HFFc6 (cell line): Measurements from ENCODE around the gene DRP2. TPM values are rescaled to one million over a fixed set of nuclear protein-coding genes. Genes with fewer than 3 reads are reported as not detected.

ENCODE experiments used
- DNase-seq: peaks from one replicate; pipeline ENCODE4 v3.0.0-alpha.2; 2018
- H3K27ac Mint-ChIP-seq: 2 replicates; pipeline ENCODE4 v1.8.0; 2020; ENCODE audit warnings: mild to moderate bottlenecking, mixed read lengths
- H3K27me3 Mint-ChIP-seq: 2 replicates; pipeline ENCODE4 v1.8.0; 2021; ENCODE audit warnings: mild to moderate bottlenecking, moderate library complexity, mixed read lengths; ENCODE audit not compliant: insufficient read depth
- H3K36me3 Mint-ChIP-seq: 2 replicates; pipeline ENCODE4 v1.8.0; 2021; ENCODE audit warnings: low read depth, mixed read lengths
- H3K4me1 Mint-ChIP-seq: 2 replicates; pipeline ENCODE4 v1.8.0; 2020; ENCODE audit warnings: low read depth, mixed read lengths
- H3K4me3 Mint-ChIP-seq: 2 replicates; pipeline ENCODE4 v1.8.0; 2020; ENCODE audit warnings: mild to moderate bottlenecking, moderate library complexity, mixed read lengths
- H3K9me3 Mint-ChIP-seq: 2 replicates; pipeline ENCODE4 v1.8.0; 2020; ENCODE audit warnings: mild to moderate bottlenecking, mixed read lengths
- CTCF ChIP-seq: fragments of 200-600 bp; sonication (generic); IDR thresholded peaks from 2 replicates; pipeline ENCODE4 v1.5.0; 2021; ENCODE audit warnings: antibody characterized with exemption, mild to moderate bottlenecking
- total RNA-seq, 6 experiments: library from RNA; stranded (reverse); fragmentation: NEBNext Ultra II Directional; extraction: Animal tissue kit (Norgen Biotek cat#: 25700); gene quantifications; 2 replicates in 1 of 6; 3 replicates in 5 of 6; pipeline ENCODE4 v1.2.3, GENCODE V29; 2021

DRP2 gene
- total RNA-seq, 6 experiments from 2014 or later: 0.30 to 0.55 (median 0.37) TPM

GRCh38 chrX:101252634-101253033 is 33.0 kb downstream of the DRP2 start:
- no peak for TF ChIP-seq CTCF
- H3K9me3 Mint-ChIP-seq: no peaks in the 10 kb centered on the region
- H3K4me1 Mint-ChIP-seq: peaks cover 26% of the 10 kb centered on the region
- peak overlapping the region; percentile 42; the same call in 1 of the 2 replicates for H3K27ac Mint-ChIP-seq
- no peaks in the 10 kb centered on the region; the same call in 1 of the 2 replicates for H3K27me3 Mint-ChIP-seq
- no peak for DNase-seq
- H3K4me3 Mint-ChIP-seq: no peak overlapping the region
- H3K36me3 Mint-ChIP-seq: no peaks in the 10 kb centered on the region

GRCh38 chrX:101257448-101258258 is 38.1 kb downstream of the DRP2 start:
- H3K4me1 Mint-ChIP-seq: peaks cover 17% of the 10 kb centered on the region
- DNase-seq: no peak
- H3K4me3 Mint-ChIP-seq: no peak overlapping the region
- TF ChIP-seq CTCF: no peak
- no peaks in the 10 kb centered on the region; the same call in 1 of the 2 replicates for H3K27me3 Mint-ChIP-seq
- no peaks in the 10 kb centered on the region for H3K36me3 Mint-ChIP-seq
- H3K9me3 Mint-ChIP-seq: no peaks in the 10 kb centered on the region
- H3K27ac Mint-ChIP-seq: peak overlapping the region; percentile 54; the same call in 1 of the 2 replicates

- Mint-ChIP-seq H3K27me3 (no peaks in the 10 kb centered on the region; the same call in 1 of the 2 replicates), H3K4me1 (peaks cover 13% of the 10 kb centered on the region), H3K36me3 (no peaks in the 10 kb centered on the region), H3K9me3 (no peaks in the 10 kb centered on the region), H3K27ac (no peak overlapping the region), H3K4me3 (no peak overlapping the region)
- DNase-seq: no peak
- no peak for TF ChIP-seq CTCF
Measured at GRCh38 chrX:101258259-101258581, 38.6 kb downstream of the DRP2 start.

GRCh38 chrX:101260435-101260834 is 40.8 kb downstream of the DRP2 start:
- Mint-ChIP-seq H3K9me3 (no peaks in the 10 kb centered on the region), H3K27ac (no peak overlapping the region), H3K27me3 (no peaks in the 10 kb centered on the region), H3K36me3 (no peaks in the 10 kb centered on the region), H3K4me3 (no peak overlapping the region), H3K4me1 (peaks cover 25% of the 10 kb centered on the region)
- TF ChIP-seq CTCF: peak; percentile 58; the same call in 1 of the 2 replicates
- DNase-seq: peak; percentile 8

- Mint-ChIP-seq H3K4me1 (peaks cover 33% of the 10 kb centered on the region), H3K36me3 (no peaks in the 10 kb centered on the region), H3K27me3 (no peaks in the 10 kb centered on the region), H3K27ac (no peak overlapping the region), H3K4me3 (no peak overlapping the region), H3K9me3 (no peaks in the 10 kb centered on the region)
- no peak for TF ChIP-seq CTCF
- DNase-seq: no peak
Measured at GRCh38 chrX:101262590-101262989, 43.0 kb downstream of the DRP2 start.
